ENCODE measurements around the gene BTBD2. TPM values are rescaled to one million over a fixed set of nuclear protein-coding genes. Genes with fewer than 3 reads are reported as not detected.

BTBD2 gene
- total RNA-seq, 1 donor from 2014 or later, result 57.3 TPM

DNA sequence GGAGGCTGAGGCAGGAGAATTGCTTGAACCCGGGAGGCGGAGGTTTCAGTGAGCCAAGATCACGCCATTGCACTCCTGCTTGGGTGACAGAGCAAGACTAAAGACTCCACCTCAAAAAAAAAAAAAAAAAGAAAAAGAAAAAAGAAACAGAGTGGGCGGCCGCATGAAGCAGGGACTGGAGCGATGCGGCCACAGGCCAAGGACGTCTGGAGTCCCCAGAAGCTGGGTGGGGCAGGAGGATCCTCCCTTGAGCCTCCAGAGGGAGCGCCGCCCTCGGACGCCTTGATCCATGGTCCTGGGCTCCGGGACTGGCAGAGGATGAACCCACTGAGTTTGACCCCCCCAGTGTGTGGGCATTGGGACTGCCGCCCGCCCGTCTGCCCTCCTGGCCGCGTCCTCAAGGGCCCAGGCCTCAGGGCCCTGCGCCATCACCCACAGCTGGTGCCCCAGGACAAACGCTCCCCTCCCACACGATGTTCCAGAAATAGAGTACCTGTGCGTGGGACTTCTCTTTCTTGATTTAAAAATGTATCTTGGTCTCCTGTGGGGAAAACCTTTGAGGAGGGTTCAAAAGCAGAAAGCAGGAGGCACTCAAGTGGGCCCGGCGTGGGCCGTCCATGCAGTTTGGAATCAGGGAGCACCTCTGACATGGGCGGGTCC lies 15.5 kb downstream of the BTBD2 start:
- ChIA-PET POLR2A (no interaction called here), CTCF (no interaction called here)
- Mint-ChIP-seq H3K27me3 (no peaks in the 10 kb centered on the region), H3K4me3 (no peak overlapping the region), H3K36me3 (ENCODE audit: low read depth) (peaks cover 45% of the 10 kb centered on the region), H3K27ac (no peak overlapping the region), H3K9me3 (no peaks in the 10 kb centered on the region), H3K4me1 (peaks cover 5% of the 10 kb centered on the region)
- TF ChIP-seq, protein P1, sequence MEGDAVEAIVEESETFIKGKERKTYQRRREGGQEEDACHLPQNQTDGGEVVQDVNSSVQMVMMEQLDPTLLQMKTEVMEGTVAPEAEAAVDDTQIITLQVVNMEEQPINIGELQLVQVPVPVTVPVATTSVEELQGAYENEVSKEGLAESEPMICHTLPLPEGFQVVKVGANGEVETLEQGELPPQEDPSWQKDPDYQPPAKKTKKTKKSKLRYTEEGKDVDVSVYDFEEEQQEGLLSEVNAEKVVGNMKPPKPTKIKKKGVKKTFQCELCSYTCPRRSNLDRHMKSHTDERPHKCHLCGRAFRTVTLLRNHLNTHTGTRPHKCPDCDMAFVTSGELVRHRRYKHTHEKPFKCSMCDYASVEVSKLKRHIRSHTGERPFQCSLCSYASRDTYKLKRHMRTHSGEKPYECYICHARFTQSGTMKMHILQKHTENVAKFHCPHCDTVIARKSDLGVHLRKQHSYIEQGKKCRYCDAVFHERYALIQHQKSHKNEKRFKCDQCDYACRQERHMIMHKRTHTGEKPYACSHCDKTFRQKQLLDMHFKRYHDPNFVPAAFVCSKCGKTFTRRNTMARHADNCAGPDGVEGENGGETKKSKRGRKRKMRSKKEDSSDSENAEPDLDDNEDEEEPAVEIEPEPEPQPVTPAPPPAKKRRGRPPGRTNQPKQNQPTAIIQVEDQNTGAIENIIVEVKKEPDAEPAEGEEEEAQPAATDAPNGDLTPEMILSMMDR (IDR thresholded peaks at IDR 0.05), result no peak
- ATAC-seq (ENCODE audit: low read depth) (no peak), DNase-seq (no peak)
- intact Hi-C loops (cut with micrococcal nuclease), result no loop called here

DNA sequence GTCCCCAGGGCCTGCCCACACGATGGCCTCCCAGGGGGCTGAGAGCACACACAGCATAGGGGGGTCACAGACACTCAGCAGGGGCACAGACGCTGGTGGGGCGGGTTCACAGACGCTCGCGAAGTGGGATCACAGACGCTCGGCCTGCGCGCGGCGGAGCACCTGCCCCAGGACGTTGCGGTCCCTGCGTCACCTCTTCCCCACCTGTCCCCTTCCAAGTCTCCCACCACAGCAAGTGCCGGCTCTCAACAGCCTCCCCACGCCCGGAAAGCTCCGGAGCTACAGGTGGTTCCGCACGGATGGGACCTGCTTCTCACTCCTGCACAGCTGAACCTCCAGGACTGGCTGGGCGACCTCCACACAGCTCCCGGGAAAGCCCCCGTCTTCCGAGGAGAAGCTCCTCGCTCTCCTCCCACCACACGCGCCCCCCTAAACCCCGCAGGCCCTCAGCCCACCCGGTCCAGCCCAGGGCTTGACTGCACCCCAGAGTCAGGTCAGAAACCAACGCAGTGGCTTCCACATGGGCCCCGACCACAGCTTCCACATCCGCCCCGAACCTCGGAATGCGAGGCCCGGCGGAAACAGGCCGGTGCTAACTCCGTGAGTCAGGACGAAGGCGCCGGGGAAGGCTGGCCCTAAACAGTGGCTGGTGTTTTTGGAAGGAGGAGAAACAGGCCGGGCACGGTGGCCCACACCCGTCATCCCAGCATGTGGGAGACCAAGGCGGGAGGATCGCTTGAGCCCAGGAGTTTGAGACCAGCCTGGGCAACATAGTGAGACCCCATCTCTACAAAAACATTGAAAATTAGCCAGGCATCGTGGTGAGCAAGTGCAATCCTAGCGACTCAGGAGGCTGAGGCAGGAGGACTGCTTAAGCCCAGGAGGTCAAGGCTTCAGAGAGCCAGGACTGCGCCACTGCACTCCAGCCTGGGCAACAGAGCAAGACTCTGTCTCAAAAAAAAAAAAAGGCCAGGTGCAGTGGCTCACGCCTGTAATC lies 16.5 kb downstream of the BTBD2 start:
- TF ChIP-seq, protein P1 (IDR thresholded peaks at IDR 0.05), result no peak
- H3K4me3 Mint-ChIP-seq, result no peak overlapping the region
- DNase-seq, result no peak
- no peak for ATAC-seq (ENCODE audit: low read depth)
- H3K4me1 Mint-ChIP-seq, result peaks cover 5% of the 10 kb centered on the region
- CTCF ChIA-PET, result no interaction called here
- POLR2A ChIA-PET, result interaction anchor here (0.5 to 1.0 kb wide), 2 partner anchors 66 to 76 kb away, joined by 3 to 4 read pairs; no protein-coding TSS in a partner anchor
- intact Hi-C loops (cut with micrococcal nuclease), result no loop called here
- no peaks in the 10 kb centered on the region for H3K27me3 Mint-ChIP-seq
- no peak overlapping the region for H3K27ac Mint-ChIP-seq
- H3K9me3 Mint-ChIP-seq, result no peaks in the 10 kb centered on the region
- H3K36me3 Mint-ChIP-seq (ENCODE audit: low read depth), result peaks cover 50% of the 10 kb centered on the region

DNA sequence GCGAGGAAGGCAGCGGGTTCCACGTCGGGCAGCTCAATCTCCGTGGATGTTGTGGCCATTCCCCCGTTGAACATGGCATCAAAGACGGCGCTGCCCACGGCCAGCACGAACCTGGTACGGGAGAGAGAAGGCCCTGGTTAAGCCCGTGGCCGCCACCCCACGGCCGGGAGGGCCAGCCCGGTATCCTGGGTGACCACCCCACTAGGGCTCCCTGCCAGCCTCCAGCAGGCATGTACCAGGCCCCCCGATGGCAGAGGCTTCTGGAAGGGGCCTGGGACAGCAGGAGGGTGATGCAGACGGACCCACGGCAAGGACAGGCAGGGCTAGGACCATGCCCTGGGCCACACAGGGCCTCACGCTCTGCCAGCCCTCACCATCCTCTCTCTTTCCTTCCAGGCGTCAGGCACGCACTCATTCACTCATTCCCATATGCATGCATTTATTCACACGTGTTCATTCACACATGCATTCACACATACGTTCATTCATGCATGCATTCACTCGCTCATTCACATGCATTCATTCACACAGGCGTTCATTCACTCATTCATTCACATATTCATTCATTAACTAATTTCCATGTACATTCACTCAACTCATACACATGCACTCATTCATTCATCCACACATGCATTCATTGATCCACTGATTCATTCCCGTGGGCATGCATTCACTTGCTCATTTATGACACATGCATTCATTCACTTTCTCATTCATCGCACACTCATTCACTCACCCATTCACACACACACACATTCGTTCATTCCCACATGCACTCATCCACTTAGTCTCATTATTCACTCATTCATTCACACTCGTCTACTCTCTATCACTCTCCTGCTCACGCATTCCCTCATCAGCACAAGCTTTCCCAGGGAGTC lies 17.9 kb downstream of the BTBD2 start:
- Mint-ChIP-seq H3K9me3 (no peaks in the 10 kb centered on the region), H3K36me3 (ENCODE audit: low read depth) (peaks cover 44% of the 10 kb centered on the region), H3K4me3 (no peak overlapping the region), H3K27ac (no peak overlapping the region), H3K4me1 (peaks cover 5% of the 10 kb centered on the region), H3K27me3 (no peaks in the 10 kb centered on the region)
- ChIA-PET CTCF (no interaction called here), POLR2A (interaction anchor here (1.0 kb wide), 1 partner anchor 65 kb away, joined by 4 read pairs; no protein-coding TSS in a partner anchor)
- TF ChIP-seq, protein P1 (IDR thresholded peaks at IDR 0.05), result no peak
- ATAC-seq (ENCODE audit: low read depth) (no peak), DNase-seq (no peak)
- intact Hi-C loops (cut with micrococcal nuclease), result no loop called here

GRCh38 chr19:1992759-1993260 lies 22.7 kb downstream of the BTBD2 start:
- ATAC-seq (ENCODE audit: low read depth), result peak; percentile 31
- POLR2A ChIA-PET, result no interaction called here
- no peak overlapping the region for H3K27ac Mint-ChIP-seq

More at GRCh38 chr19:1992759-1993260, 22.7 kb downstream of the BTBD2 start:
- H3K36me3 Mint-ChIP-seq (ENCODE audit: low read depth), result peaks cover 59% of the 10 kb centered on the region
- no peaks in the 10 kb centered on the region for H3K27me3 Mint-ChIP-seq
- CTCF ChIA-PET, result no interaction called here
- intact Hi-C loops (cut with micrococcal nuclease), result no loop called here
- no peak overlapping the region for H3K4me3 Mint-ChIP-seq
- no peaks in the 10 kb centered on the region for H3K9me3 Mint-ChIP-seq
- H3K4me1 Mint-ChIP-seq, result peaks cover 2% of the 10 kb centered on the region
- DNase-seq, result no peak
- TF ChIP-seq, protein P1 (IDR thresholded peaks at IDR 0.05), result no peak

Measured in activated B cell treated with CpG ODN at 0.5 μM for 24 hours (primary cell).